CD4-positive, alpha-beta T cell treated with Interleukin-4 for 4 hours (primary cell): ENCODE results near the gene CHSY1.
"Not testable (repeated sequence)": the region's sequence is repeated elsewhere in the genome, so short reads cannot be mapped to it uniquely, and the experiment has no call there.

Experiments
- DNase-seq: peaks from one replicate; pipeline ENCODE4 v3.0.0-alpha.2; 2020

Gene CHSY1

GRCh38 chr15:101251830-101252820 lies at the start of gene CHSY1:
CHSY1 (minus strand) TSS chr15:101252048; CDS start chr15:101251456, 592 bp downstream.
- peak; percentile 88 for DNase-seq

DNA sequence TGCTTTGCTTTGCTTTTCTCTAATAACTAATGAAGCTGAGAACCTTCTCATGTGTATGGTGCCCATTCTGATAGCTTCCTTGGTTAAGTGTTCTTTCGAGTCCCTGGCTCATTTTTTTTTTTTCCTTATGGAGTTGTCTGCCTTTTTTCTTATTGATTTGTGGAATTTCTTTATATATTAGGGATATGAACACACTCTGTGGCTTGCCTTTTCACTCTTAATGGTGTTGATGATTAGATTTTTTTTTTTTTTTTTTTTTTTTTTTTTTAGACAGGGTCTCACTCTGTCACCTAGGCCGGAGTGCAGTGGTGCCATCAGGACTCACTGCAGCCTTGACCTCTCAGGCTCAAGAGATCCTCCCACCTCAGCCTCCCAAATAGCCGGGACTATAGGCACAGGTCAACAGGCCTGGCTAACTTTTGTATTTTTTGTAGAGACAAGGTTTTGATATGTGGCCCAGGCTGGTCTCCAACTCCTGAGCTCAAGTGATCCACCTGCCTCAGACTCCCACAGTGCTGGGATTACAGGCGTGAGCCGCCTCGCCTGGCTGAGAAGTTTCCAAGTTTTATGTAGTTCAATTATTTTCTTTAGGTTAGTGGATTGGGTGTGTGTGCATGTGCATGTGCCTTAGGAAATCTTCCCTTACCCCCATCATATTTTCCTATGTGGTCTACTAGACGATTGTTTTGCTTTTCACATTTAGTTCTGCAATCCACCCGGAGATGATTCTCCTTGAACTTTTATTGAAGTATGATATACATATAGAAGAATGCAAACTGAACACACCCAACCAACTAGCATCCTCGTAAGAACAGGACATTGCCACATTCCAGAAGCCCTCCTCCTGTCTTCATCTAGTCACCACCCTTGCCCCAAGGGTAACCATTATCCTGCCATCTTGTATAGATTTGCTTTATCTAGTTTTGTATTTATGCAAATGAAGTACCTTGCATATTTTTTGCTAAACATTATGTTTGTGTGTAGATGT lies 44.9 kb upstream of the CHSY1 start:
- no peak for DNase-seq

DNA sequence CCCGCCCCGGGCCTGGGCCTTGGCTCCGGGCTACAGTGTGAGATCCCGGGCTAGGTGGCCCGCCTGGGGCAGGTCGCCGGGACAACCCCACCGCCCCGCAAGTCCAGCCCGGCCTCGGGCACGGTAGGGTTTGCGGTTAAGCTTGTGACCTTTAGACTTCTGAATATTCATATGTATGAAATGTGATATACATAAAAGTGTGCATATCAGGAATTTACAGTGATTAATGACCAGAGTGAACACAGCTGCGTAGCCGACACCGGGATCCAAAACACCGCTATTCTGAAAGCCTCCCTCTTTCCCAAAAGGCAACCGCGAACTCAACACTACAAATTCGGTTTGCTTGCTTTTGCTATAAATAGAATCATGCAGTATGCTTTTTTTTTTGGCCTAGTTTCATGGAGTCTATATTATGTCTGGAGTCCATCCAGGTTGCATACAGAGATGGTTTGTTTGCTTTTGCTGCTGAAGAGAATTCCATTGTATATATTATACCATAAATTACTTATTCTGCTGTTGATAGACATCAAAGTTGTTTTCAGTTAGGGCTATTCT lies 43.8 kb upstream of the CHSY1 start:
- no peak for DNase-seq

DNA sequence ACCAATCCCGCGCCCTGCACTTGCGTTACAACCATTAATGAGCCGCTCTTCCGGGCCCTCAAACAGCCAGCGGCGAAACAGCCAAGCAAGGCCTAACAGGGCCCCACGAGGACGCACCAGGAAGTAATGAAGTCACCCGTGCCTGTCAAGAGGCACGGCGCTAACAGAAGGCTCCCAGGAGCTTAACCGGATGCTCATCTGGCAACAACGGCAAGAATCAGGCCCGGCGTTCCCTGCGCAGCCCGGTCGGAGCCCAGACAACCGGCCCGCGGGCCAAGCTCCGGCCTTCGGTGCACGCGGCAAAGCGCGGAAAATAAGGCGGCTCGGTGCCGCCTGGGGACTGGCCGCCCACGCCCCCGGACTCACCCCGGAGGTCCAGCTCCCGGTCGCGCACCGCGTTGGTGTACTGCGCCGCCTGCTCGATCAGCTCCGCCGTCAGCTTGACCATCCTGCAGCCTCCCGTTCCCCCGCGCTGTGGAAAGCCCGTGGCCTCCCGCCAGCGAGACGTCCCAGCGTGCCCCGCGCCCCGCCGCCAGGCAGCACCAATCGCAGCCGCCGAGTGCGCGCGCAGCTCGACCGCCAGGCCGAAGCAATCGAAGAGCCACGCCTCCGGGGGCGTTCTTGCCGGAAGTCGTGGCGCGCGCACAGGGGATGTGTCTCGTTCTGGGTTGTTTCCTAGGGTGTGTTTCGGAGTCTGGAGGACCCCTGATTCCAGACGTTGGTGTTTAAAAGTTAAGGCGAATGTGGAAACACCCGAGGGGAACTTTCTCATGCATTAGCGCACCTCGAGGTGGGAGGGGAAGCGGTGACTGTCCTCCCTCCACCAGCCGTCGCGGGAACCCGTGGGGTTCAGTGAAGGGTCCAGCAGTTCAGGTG lies 43.1 kb upstream of the CHSY1 start, which contains the start of gene SNRPA1:
SNRPA1 (minus strand) TSS at position 518 of the 876 bp plus-strand sequence; CDS start at position 448, 70 bp downstream.
- DNase-seq: peak; percentile 95

- peak; percentile 6 for DNase-seq
Observed at GRCh38 chr15:101293122-101293521, 41.3 kb upstream of the CHSY1 start.

DNA sequence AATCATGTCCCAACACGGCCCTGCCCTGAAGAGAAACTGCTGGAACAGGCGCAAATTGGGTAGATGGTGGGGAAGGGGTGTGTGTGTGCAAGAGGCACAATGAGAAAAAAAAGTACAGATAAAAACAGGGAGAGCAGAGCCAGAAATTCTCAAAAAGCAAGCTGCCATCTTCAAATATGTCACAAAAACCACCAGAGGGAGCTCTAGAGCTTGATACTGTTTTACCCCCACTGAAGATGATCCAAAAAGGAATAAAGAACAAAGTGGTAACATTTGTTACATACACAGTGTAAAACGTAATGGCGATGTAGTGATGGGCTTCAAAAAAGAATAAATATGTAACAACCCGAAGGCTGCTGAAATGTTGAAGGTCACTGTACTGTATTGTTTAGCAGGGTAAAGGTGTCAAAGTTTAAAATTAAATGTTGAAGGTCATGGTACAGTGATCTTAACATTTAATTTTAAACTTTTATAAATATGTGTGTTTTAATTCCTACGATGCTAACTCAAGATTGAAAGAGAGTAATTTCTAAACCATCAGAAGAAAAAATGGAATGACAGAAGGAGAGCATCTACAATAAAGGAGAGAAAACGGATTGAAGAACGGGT lies 37.2 kb upstream of the CHSY1 start:
- peak; percentile 70 for DNase-seq

DNA sequence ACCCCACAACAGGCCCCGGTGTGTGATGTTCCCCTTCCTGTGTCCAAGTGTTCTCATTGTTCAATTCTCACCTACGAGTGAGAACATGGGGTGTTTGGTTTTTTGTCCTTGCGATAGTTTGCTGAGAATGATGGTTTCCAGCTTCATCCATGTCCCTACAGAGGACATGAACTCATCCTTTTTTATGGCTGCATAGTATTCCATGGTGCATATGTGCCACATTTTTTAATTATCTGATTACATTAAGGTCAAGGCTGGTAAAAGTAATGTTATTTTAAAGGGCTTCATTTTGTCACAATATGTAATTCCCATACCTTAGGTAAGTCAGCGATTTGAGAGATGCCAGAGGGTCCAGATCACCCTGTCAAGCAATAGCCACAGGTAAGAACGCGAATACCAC lies 35.5 kb upstream of the CHSY1 start:
- not testable (repeated sequence) for DNase-seq

- DNase-seq: no peak
Observed at GRCh38 chr15:101286471-101287114, 34.7 kb upstream of the CHSY1 start.

GRCh38 chr15:101283931-101284330 lies 32.1 kb upstream of the CHSY1 start:
- no peak for DNase-seq

DNA sequence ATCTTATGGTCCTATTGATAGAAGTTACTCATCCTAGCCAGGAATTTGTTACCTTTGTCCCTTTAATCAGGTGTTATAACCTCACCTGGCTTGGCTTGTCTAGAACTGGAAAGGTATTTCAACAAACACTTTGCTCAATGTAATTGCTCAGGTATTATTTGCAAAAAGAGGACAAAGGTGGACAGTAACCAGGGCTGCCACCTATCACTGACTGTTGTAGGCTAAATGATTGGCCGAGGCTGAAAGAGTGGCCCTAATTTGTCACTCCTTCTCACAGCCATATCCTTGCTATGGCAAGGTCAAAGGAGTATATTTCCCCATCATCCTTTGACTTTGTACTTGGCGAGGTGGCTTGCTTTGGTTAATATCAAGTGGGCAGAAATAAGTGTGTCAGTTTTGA lies 28.2 kb upstream of the CHSY1 start:
- DNase-seq: no peak

DNA sequence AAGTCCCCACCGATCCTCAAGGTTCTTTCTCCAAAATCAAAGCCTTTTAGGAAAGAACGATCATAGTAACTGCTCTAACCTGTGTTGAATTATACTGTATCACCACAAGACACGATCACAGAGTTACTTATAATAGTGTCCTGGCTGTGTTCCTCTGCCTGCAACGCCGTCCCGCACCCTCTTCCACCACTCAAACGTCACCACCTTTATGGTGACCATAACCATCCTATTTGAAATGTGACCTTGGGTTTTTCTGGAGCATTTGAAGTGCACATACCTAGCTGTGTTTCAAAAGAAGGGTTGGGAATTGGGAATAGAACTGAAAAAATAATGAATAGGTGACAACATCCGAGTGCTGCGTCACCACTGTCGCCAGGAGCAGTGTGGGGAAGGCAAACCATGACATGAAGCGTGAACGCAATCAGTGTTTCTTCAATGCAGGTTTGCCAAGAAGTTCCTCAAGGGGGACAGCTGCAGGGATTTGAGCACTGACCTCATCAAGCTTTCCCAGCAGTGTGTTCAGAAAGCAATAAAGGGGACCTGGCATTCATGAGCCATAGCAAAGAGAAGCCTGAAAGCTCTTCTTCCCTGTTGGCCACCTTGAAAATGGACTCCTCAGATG lies 26.2 kb upstream of the CHSY1 start:
- no peak for DNase-seq

DNA sequence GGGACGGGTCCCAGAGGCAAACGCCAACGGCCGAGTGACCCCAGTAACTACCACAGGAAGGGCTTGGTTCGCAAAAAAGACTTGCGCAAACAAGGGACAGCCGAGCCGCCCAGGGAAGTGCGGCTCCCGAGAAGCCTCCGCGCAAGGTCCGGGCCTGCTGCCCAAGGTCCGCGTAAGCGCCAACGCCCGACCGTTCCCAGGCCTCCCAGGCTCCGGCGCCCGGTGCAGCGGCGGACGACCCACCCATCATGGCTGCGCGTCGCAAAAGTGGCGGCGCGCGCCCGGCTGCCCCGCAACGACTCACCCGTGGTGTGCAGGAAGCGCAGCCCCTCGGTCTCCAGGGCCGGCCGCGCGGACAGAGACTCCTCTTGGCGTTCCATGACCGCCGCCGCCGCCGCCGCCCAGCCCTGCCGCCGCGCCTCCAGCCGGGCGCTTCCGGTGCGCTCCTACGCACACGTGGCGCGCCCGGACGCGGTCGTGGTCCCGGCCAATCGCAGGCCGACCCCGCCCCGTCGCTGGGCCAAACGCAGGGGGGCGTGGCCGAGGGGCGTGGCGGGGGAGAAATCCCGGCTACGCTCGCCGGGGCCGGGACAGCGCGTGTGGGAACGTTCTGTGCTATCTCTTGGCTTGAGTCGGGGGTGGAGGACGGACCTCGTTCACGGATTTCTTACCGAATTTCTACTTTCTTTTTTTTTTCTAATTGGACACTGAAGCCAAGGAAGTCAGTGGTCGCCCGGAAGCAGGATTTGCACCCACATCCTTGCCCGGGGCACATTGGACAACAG lies 25.4 kb upstream of the CHSY1 start, which contains the start of gene SELENOS:
SELENOS (minus strand) TSS at position 448 of the 785 bp plus-strand sequence; CDS start at position 380, 68 bp downstream.
- DNase-seq: peak; percentile 73

DNA sequence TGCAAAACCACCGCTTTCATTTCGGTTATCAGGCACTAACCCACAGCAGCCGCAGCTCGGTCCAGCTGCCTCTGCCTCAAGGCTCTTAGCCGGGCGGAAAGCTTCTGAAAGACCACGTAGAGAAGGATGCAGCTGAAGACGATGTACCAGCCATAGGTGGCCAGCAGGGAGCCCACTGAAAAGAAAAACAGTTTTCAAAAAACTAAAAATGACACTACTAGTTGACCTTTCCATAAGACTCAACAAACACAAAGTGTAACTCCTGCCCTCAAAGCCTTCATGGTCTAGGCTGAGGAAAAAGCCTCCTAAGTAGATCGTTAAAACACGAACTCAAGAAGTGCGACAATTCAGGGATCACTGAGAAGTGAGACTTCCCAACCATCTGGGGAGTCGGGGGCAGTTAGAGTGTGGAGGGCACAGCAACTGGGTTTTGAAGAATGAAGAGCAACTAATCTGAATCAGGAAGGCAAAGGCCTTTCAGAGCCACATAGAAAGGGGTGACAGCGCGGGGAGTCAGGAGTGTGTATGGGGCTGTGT lies 24.7 kb upstream of the CHSY1 start:
- DNase-seq: peak; percentile 27

GRCh38 chr15:101275018-101275417 lies 23.2 kb upstream of the CHSY1 start:
- no peak for DNase-seq

- DNase-seq: no peak
Observed at GRCh38 chr15:101273534-101273933, 21.7 kb upstream of the CHSY1 start.

- no peak for DNase-seq
Observed at GRCh38 chr15:101272584-101272983, 20.7 kb upstream of the CHSY1 start.

DNA sequence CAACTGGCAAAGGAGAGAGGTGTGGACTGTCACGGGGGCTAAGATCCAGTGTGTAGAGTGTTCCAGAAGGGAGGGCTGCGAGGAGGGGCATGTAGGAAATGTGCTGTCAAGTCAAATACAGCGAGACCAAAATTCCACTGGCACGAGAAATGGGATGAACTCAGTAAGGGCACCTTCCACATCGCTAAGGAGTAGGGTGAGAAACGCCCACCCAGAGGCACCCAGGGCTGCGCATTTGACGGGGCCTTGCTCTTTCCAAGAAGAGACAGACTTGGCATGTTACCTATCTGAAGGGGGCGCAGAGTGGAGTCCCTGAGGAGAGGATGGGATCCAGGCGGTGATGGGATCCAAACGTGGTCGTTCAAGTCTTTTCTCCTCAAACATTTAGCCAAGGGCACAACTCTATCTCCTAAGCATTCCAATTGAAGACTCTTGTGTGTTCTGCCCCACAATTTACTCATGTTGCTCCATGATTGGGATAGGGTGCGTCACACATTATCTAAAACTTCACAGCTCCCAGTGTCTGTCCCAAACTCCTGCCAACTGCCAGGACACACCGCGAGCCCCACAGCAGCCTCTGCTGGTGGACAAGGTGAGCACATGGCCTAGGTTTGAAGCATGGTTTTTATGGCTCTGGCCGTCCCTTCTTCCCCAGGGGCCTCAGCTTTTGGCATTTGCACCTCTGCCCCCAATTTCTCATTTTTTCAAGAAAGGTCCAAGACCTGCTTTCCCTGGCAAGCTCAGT lies 17.8 kb upstream of the CHSY1 start:
- DNase-seq: no peak
